WERI-Rb-1 (cell line): Measurements from ENCODE around the gene GPC2.

ENCODE experiments used
- DNase-seq: peaks from one replicate; pipeline ENCODE4 v3.0.0-alpha.2; 2020
- H3K27ac ChIP-seq: fragments of 250-450 bp; sonication (Bioruptor Pico); 2 replicates; pipeline ENCODE4 v1.5.1; 2020; ENCODE audit warnings: mild to moderate bottlenecking, moderate library complexity
- H3K27me3 ChIP-seq: fragments of 250-450 bp; sonication (Bioruptor Pico); 2 replicates; pipeline ENCODE4 v1.5.1; 2021; ENCODE audit warnings: mild to moderate bottlenecking, low read depth, moderate library complexity; ENCODE audit not compliant: insufficient read depth, severe bottlenecking
- H3K36me3 ChIP-seq: fragments of 250-450 bp; sonication (Bioruptor Pico); 2 replicates; pipeline ENCODE4 v1.5.1; 2020; ENCODE audit warnings: mild to moderate bottlenecking, moderate library complexity
- H3K4me3 ChIP-seq: 2 replicates; pipeline ENCODE4 v1.5.1; 2011; ENCODE audit warnings: low read depth, mild to moderate bottlenecking, control low read depth, low read length
- H3K9me3 ChIP-seq: fragments of 250-450 bp; sonication (Bioruptor Pico); 2 replicates; pipeline ENCODE4 v1.5.1; 2021; ENCODE audit warnings: mild to moderate bottlenecking, moderate library complexity; ENCODE audit not compliant: severe bottlenecking
- CTCF ChIP-seq: IDR thresholded peaks from 2 replicates; pipeline ENCODE4 v1.5.1; 2011; ENCODE audit warnings: low read depth, mild to moderate bottlenecking, control low read depth, inconsistent platforms, low read length

Gene GPC2

DNA sequence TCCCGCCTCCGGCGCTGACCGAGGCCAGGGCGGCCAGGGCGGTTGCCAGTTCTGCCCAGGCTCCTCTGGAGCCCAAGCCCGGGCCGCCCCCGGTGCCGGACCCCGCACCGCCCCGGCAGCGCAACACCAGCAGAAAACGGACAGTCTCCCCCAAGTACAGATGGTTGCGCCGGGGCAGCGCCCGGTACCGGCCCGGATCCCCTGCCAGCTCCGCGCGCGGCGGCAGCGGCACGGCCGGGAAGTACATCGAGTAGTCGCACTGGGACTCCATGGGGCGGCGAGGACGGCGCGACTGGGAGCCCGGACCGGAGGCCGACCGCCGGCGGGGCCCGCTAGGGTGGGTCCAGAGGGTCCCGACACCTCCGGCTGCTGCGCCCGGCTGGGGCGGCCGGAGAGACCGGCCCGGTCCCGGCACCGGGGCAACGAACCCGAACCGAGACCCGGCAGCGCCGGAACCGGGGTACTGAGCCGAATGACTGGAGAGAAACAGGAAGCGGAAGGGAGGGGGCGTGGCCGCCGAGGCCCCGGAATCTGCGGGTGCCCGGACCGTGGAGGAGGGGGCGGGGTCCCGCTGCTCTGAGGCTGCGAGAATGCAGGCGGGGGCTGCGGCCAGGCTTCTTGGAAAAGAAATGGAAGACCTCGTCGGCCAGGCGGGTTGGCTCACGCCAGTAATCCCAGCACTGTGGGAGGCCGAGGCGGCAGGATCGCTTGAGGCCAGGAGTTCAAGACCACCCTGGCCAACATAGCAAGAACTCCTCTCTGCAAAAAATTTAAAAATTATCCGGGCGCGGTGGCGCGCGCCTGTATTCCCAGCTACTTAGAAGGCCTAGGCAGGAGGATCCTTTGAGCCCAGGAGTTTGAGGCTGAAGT lies 18.7 kb downstream of the GPC2 start, which contains the start of gene TRAPPC14:
TRAPPC14 (minus strand) TSS at position 495 of the 870 bp plus-strand sequence; CDS start at position 271, 224 bp downstream.
- H3K36me3 ChIP-seq = peaks cover 29% of the 10 kb centered on the region
- TF ChIP-seq CTCF = no peak
- no peaks in the 10 kb centered on the region for H3K9me3 ChIP-seq
- H3K4me3 ChIP-seq = peak within 1 kb of the TSS; percentile 77
- DNase-seq = peak; percentile 96
- peak within 1 kb of the TSS; percentile 71 for H3K27ac ChIP-seq
- no peaks in the 10 kb centered on the region for H3K27me3 ChIP-seq

DNA sequence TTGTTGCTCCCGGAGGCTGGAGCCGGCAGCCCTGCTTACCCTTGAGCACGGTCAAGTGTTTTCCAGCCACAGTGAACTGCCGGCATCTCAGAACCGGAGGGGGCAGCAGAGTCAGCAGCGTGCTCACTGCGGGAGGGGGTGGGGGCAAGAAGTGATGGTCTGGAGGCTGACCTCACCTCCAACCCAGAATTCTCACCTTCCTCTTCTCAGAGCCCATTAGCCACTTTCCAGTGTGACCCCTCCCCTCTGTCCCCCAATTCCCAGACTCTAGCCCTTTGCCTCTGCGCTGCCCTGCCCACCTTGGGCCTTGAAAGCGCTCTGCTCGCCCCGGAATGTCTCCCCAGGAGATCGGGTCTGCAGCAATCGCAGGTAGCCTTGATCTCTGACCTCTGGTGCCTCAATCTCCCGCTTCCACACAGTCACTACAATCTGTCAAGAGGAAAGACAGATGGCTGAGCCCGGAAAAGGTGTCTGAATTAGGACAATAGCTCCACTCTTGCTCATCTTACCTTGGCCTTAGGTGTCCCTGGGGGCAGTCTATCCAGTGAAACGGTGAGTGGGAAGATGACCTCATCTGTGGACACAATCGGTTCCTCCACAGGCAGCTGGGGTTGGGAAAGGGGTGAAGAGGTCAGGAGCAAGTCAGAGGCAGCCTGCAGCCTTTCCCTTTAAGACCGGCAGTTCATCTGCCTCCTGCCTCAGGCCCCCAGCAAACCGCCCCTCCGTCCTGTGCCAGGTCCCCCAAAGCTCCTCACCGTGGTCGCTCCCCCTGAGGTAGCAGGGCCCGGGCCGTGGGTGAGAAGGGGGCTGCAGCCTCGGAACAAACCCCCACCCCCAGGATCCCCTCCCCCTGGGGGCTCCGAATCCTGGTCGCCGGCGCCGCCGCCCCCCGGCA lies 19.6 kb downstream of the GPC2 start:
- Histone ChIP-seq H3K27ac (peak overlapping the region; percentile 71), H3K27me3 (no peaks in the 10 kb centered on the region), H3K36me3 (peaks cover 37% of the 10 kb centered on the region), H3K4me3 (peak overlapping the region; percentile 77), H3K9me3 (no peaks in the 10 kb centered on the region)
- peak; percentile 34; the same call in 1 of the 2 replicates for TF ChIP-seq CTCF
- peak; percentile 54 for DNase-seq

- DNase-seq = no peak
- H3K9me3 ChIP-seq = no peaks in the 10 kb centered on the region
- H3K36me3 ChIP-seq = peaks cover 41% of the 10 kb centered on the region
- no peaks in the 10 kb centered on the region for H3K27me3 ChIP-seq
- no peak overlapping the region for H3K4me3 ChIP-seq
- H3K27ac ChIP-seq = no peak overlapping the region
- no peak for TF ChIP-seq CTCF
Observed at GRCh38 chr7:100157069-100157333, 20.2 kb downstream of the GPC2 start.

DNA sequence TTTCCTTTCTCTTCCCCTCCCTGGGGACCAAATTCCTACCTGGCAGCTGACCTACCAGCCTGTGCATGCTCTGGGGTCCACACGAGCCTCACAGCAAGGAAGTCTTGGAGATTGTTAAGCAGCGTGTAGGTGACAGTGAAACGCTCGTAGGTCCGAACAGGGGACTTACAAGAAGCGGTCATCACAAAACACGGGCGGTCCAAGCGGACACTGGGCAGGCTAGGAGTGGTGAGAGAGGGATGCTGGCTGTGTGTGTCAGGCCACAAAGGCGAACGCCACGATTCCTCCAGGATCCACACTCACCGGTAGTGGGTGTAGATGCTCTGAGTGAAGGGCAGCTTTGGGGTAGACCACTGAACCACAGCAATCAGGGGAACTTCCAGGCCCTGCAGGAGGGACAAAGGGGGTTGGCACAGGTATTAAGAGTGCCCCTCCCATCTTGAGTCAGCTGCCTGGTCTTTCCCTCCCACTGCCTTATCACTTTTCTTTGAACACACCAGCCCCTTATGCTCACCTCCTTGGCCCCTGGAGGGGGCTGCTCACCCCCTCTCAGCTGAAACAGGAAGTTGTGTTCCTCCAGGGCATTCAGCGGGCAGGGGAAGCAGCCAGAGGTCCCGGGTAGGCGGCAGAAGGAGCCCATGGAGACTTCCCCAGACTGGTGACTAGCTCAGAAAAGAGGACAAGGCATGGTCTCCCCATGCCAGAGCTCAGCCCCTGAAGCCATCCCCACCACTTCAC lies 20.7 kb downstream of the GPC2 start:
- H3K4me3 ChIP-seq = no peak overlapping the region
- H3K27ac ChIP-seq = no peak overlapping the region
- H3K27me3 ChIP-seq = no peaks in the 10 kb centered on the region
- H3K9me3 ChIP-seq = no peaks in the 10 kb centered on the region
- no peak for DNase-seq
- H3K36me3 ChIP-seq = peaks cover 43% of the 10 kb centered on the region
- no peak for TF ChIP-seq CTCF

- TF ChIP-seq CTCF = no peak
- H3K36me3 ChIP-seq = peaks cover 43% of the 10 kb centered on the region
- no peaks in the 10 kb centered on the region for H3K27me3 ChIP-seq
- H3K27ac ChIP-seq = no peak overlapping the region
- DNase-seq = no peak
- no peak overlapping the region for H3K4me3 ChIP-seq
- H3K9me3 ChIP-seq = no peaks in the 10 kb centered on the region
Observed at GRCh38 chr7:100155553-100156317, 21.4 kb downstream of the GPC2 start.
